IPS-15b (cell line): ENCODE measurements around the gene FRMD6.

Experiments used
- H3K27me3 ChIP-seq: one replicate; pipeline ENCODE4 v1.6.1; 2013; ENCODE audit warnings: low read length; ENCODE audit not compliant: control insufficient read depth, insufficient read depth
- H3K36me3 ChIP-seq: one replicate; pipeline ENCODE4 v1.6.1; 2013; ENCODE audit warnings: low read length; ENCODE audit not compliant: control insufficient read depth, insufficient read depth
- H3K4me1 ChIP-seq: one replicate; pipeline ENCODE4 v1.6.1; 2013; ENCODE audit warnings: mild to moderate bottlenecking, low read length; ENCODE audit not compliant: control insufficient read depth, insufficient read depth
- H3K4me3 ChIP-seq: one replicate; pipeline ENCODE4 v1.5.1; 2013; ENCODE audit warnings: low read depth, low read length
- H3K9ac ChIP-seq: one replicate; pipeline ENCODE4 v1.6.1; 2013; ENCODE audit warnings: low read depth, mild to moderate bottlenecking, low read length
- H3K9me3 ChIP-seq: one replicate; pipeline ENCODE4 v1.6.1; 2013; ENCODE audit warnings: mild to moderate bottlenecking, low read length; ENCODE audit not compliant: control insufficient read depth, insufficient read depth

The FRMD6 gene

GRCh38 chr14:51653775-51654532 is 2.2 kb downstream of the FRMD6 start:
- no peaks in the 10 kb centered on the region for H3K36me3 ChIP-seq
- H3K9me3 ChIP-seq: no peaks in the 10 kb centered on the region
- H3K9ac ChIP-seq: no peak overlapping the region
- no peaks in the 10 kb centered on the region for H3K27me3 ChIP-seq
- H3K4me1 ChIP-seq: peaks cover 7% of the 10 kb centered on the region
- peak overlapping the region; percentile 87 for H3K4me3 ChIP-seq

DNA sequence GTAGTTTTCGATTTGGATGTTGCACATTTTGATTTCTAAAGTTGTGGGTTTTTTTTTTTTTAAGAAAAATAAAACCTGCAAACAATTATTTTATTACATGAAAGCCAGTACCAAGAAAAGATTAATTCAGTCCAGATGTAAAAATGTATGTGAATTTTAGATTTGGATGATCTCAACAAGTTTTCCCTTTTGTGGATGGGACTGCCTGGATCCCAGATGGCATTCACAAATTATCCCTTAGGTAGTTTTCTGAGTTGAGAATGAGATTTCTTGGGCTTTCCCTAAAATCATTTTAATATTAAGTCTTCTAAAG is 2.8 kb downstream of the FRMD6 start:
- Histone ChIP-seq H3K9ac (no peak overlapping the region), H3K27me3 (no peaks in the 10 kb centered on the region), H3K4me1 (peaks cover 7% of the 10 kb centered on the region), H3K4me3 (no peak overlapping the region), H3K36me3 (no peaks in the 10 kb centered on the region), H3K9me3 (no peaks in the 10 kb centered on the region)

DNA sequence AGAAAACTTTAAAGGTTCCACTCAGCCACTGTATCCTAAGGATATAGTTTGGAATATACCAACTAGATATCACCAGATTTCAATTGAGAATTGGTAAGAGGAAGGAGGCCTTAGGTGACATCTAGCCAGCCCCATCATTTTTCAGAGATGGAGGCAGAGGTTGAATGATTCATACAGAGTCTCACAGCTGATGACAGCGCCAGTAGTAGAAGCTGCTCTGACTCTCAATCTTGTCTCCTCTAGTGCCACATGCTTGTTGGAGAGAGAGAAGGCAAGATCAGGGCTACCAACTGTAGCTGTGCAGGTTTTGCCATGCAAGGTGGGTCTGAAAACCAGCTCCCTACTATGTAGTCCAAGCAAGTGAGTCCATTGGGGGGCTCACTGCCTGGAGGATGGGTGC is 6.1 kb downstream of the FRMD6 start:
- Histone ChIP-seq H3K36me3 (no peaks in the 10 kb centered on the region), H3K4me1 (peaks cover 7% of the 10 kb centered on the region), H3K9ac (no peak overlapping the region)

DNA sequence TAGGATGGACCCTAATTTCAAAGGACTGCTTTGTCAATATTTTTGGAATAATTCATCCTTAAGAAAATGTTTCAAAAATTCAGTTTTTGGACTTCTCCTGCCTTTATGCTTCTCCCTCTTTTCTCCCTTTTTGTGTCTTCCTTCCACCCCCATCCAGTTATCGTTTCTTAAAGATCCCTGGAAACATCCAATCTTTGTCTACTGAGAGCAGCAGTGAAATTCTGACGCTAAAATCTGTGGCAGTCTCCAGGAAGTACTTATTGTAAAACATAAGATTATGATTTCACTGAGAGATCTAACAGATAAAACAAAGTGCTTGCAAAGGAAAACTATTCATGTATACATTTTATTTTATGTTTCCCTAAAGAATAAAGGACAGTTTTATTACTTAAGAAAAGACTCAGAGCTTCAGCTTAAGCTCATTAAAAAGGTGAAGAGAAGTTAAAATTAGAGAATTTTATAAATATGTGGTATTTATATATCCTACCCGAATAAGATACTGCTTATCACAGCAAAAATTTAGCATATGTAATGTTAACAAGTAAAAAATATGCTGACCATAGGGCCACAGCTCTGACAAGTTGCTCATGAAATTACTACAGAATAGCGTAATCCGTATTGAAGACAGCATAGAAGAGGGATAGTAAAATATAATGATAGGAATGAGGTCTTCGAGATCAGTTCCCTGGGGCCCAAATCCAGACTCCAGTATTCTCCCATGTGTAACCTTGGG is 6.9 kb downstream of the FRMD6 start:
- no peaks in the 10 kb centered on the region for H3K9me3 ChIP-seq
- no peak overlapping the region for H3K9ac ChIP-seq
- H3K4me1 ChIP-seq: peaks cover 6% of the 10 kb centered on the region
- H3K36me3 ChIP-seq: no peaks in the 10 kb centered on the region
- H3K27me3 ChIP-seq: no peaks in the 10 kb centered on the region
- no peak overlapping the region for H3K4me3 ChIP-seq

More for the DNA sequence above, 6.1 kb downstream of the FRMD6 start:
- no peaks in the 10 kb centered on the region for H3K9me3 ChIP-seq
- H3K27me3 ChIP-seq: no peaks in the 10 kb centered on the region
- no peak overlapping the region for H3K4me3 ChIP-seq

DNA sequence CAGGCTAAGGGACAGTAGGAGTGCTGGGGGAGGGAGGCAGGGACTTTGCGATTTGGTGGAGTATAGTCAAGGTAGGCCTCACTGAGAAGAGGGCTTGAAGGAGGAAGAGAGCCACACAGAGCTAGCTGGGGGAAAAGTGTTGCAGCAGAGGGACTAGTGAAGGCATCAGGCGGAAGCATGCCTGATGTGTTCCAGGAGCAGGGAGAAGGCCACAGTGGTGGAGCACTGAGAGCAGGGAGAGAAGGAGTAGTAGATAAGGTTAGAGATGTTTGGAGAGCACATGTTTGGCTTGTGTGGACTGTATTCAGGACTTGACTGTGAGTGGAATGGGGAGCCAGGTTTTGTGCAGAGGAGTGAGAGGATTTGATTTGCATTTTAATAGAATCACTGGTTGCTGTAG is 9.0 kb downstream of the FRMD6 start:
- Histone ChIP-seq H3K36me3 (no peaks in the 10 kb centered on the region), H3K4me1 (no peaks in the 10 kb centered on the region), H3K9me3 (no peaks in the 10 kb centered on the region), H3K4me3 (no peak overlapping the region), H3K9ac (no peak overlapping the region), H3K27me3 (no peaks in the 10 kb centered on the region)

GRCh38 chr14:51661504-51661903 is 9.8 kb downstream of the FRMD6 start:
- Histone ChIP-seq H3K4me1 (no peaks in the 10 kb centered on the region), H3K9me3 (no peaks in the 10 kb centered on the region), H3K36me3 (no peaks in the 10 kb centered on the region), H3K27me3 (no peaks in the 10 kb centered on the region), H3K9ac (no peak overlapping the region), H3K4me3 (no peak overlapping the region)

DNA sequence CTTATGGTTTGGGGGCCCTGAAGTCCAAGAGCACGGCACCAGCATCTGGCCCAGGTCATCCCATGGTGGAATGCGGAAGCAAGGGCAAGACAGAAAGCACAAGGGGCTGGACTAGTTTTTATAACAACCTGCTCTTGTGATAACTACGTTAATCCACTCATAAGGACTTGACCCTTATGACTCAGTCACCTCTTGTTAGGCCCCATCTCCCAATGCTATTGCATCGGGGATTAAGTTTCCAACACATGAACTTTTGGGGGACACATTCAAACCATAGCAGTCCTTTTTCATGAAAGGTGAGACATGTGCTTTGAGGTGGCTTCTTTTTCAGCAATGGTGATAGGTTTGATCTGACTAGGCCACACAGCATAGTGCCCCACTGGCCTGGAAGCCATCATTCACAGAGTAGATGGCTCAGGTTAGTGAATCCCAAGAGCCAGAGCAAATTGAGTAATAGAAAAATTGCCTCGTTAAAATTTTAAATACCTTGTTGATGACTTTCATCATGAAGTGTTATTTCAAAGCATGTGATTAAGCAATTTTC is 12.1 kb downstream of the FRMD6 start:
- Histone ChIP-seq H3K36me3 (no peaks in the 10 kb centered on the region), H3K4me1 (no peaks in the 10 kb centered on the region), H3K27me3 (no peaks in the 10 kb centered on the region), H3K9ac (no peak overlapping the region), H3K4me3 (no peak overlapping the region), H3K9me3 (no peaks in the 10 kb centered on the region)

GRCh38 chr14:51666070-51666469 is 14.4 kb downstream of the FRMD6 start:
- no peaks in the 10 kb centered on the region for H3K36me3 ChIP-seq
- no peaks in the 10 kb centered on the region for H3K9me3 ChIP-seq
- H3K4me1 ChIP-seq: no peaks in the 10 kb centered on the region
- H3K27me3 ChIP-seq: no peaks in the 10 kb centered on the region
- no peak overlapping the region for H3K9ac ChIP-seq
- no peak overlapping the region for H3K4me3 ChIP-seq

DNA sequence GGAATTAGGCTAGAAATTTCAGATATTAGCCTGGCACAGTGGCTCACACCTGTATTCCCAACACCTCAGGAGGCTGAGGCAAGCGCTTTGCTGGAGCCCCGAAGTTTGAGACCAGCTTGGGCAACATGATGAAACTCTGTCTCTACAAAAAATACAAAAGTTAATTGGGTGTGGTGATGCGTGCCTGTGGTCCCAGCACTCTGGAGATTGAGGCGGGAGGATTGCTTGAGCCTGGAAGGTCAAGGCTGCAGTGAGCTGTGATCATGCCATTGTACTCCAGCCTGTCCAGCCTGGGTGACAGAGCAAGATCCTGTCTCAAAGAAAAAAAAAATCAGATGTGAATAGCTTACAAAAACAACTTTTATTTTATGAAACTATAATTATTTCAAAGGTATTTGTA is 15.1 kb downstream of the FRMD6 start:
- Histone ChIP-seq H3K27me3 (no peaks in the 10 kb centered on the region), H3K4me1 (no peaks in the 10 kb centered on the region), H3K36me3 (no peaks in the 10 kb centered on the region), H3K9me3 (no peaks in the 10 kb centered on the region), H3K9ac (no peak overlapping the region), H3K4me3 (no peak overlapping the region)

DNA sequence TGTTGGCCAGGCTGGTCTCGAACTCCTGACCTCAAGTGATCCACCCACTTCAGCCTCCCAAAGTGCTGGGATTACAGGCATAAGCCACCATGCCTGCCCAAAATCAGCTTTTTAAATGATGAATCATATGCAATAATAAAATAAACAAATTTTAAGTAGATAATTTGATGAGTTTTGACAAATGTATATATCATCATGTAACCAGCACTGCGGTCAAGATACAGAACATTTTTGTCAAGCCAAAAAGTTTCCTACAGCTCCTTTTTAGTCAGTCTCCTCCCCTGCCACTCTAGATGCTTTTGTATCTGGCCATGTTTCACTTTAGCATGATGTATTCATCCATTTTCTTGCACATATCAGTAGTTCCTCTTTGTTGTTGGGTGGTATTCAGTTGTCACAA is 17.2 kb downstream of the FRMD6 start:
- Histone ChIP-seq H3K4me1 (no peaks in the 10 kb centered on the region), H3K9ac (no peak overlapping the region), H3K27me3 (no peaks in the 10 kb centered on the region), H3K36me3 (no peaks in the 10 kb centered on the region), H3K4me3 (no peak overlapping the region), H3K9me3 (no peaks in the 10 kb centered on the region)

- Histone ChIP-seq H3K36me3 (no peaks in the 10 kb centered on the region), H3K4me1 (no peaks in the 10 kb centered on the region), H3K4me3 (no peak overlapping the region), H3K27me3 (no peaks in the 10 kb centered on the region), H3K9ac (no peak overlapping the region), H3K9me3 (no peaks in the 10 kb centered on the region)
These were observed 22.7 kb downstream of the FRMD6 start for GRCh38 chr14:51674294-51675002.
